Astrocyte (in vitro differentiated cells and primary cell): ENCODE measurements around the gene FN3KRP.

Experiments
- CTCF ChIP-seq: IDR thresholded peaks from 2 replicates; pipeline ENCODE4 v1.5.1; 2011; ENCODE audit warnings: low read depth, mild to moderate bottlenecking, inconsistent platforms, low read length, moderate library complexity; ENCODE audit not compliant: insufficient read depth
- EZH2 ChIP-seq: IDR thresholded peaks from 2 replicates; pipeline ENCODE4 v1.6.1; 2012; ENCODE audit warnings: mild to moderate bottlenecking, low read length, inconsistent platforms; ENCODE audit not compliant: insufficient read depth

GRCh38 chr17:82710499-82711232, 5.8 kb upstream of the FN3KRP start:
- TF ChIP-seq CTCF (no peak), EZH2 (no peak)
